GM19035 (cell line): Measurements from ENCODE around the gene MPP4.

Source experiments
- ATAC-seq: cut with Tn5 transposase; IDR thresholded peaks from one replicate; pipeline ENCODE4 v1.9.1; 2021; ENCODE audit not compliant: unreplicated experiment

Gene MPP4, protein sequence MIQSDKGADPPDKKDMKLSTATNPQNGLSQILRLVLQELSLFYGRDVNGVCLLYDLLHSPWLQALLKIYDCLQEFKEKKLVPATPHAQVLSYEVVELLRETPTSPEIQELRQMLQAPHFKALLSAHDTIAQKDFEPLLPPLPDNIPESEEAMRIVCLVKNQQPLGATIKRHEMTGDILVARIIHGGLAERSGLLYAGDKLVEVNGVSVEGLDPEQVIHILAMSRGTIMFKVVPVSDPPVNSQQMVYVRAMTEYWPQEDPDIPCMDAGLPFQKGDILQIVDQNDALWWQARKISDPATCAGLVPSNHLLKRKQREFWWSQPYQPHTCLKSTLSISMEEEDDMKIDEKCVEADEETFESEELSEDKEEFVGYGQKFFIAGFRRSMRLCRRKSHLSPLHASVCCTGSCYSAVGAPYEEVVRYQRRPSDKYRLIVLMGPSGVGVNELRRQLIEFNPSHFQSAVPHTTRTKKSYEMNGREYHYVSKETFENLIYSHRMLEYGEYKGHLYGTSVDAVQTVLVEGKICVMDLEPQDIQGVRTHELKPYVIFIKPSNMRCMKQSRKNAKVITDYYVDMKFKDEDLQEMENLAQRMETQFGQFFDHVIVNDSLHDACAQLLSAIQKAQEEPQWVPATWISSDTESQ

DNA sequence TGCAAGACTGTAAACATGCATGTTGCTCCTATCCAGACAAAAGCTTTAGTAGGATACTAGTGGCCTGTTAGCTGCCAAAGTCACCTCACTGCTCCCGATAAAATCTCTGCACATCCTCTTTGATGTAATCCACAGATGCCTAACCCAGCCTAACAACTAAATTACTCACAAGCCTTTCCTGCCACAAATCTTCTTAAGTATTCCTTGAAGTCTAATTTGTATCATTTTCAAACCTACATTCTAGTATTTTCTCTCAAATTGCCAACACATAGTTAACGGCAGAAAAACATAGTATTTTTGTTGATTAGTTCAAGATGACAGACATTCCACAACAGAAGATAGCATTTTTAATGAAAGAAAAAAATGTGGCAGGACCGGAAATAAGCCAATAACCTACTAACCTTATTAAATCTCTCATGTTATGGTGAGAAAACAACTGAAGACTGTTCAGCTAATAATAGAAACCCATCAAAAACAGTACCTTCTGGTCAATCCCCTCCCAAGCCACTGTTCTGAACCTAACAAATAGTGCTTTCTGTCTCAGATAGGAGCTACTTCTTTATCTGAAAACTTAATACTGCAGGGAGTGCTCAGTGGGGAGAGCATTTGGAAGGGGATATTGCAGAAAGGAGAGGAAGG lies at the start of gene MPP4:
Gene MPP4 (minus strand): TSS at position 57 of the 639 bp plus-strand sequence. CDS start 4,690 bp downstream, outside the sequence.
- no peak for ATAC-seq

DNA sequence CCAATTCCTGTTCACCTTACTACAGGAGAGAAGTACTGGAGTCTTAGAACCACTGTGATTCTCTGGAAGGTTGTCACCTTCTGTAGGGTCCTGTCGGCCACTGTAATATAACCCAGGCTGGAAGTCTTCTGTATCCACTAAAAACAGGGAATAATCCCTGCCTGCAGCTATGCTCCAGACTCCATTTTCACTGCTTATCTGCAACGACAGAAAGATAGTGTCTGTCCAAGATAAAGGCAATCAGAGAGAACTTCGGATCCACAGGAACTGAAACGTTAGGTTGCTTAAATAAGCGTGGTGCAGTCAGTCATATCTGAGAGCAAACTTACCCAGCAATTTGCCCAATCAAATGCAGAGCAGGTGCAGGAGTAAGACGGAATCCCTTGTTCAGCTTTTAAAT lies 48.1 kb upstream of the MPP4 start:
- no peak for ATAC-seq

DNA sequence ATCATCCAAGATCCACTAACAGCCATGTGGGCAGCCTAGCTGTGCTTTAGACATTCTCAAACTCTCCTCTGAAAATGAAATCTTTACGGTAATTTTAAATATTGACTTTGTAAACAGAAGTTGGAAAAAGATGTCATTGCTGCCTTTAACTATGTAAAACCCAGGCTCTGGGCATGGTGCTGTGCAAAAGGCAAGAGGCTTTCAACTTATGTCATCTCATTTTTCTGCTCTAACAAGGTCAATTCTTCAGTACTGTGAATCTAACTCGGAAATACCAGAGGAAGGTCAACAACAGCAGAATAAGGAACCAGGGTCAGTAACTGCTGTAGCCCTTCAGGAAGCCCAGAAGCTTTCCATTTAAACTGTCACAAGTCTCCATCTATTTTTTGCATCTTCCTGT lies 37.0 kb upstream of the MPP4 start:
- no peak for ATAC-seq

DNA sequence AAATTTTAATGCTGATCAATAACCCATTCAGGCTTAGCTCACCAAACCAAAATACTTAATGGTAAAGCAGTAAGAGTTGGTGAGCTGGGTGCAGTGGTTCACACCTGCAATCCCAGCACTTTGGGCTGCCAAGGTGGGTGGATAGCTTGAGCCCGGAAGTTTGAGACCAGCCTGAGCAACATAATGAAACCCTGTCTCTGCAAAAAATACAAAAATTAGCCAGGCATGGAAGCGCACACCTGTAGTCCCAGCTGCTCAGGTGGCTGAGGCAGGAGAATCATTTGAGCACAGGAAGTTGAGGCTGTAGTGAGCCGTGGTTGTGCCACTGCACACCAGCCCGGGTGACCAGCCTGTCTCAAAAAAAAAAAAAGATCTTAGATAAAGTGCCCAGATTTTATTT lies 35.7 kb upstream of the MPP4 start:
- ATAC-seq, result no peak

DNA sequence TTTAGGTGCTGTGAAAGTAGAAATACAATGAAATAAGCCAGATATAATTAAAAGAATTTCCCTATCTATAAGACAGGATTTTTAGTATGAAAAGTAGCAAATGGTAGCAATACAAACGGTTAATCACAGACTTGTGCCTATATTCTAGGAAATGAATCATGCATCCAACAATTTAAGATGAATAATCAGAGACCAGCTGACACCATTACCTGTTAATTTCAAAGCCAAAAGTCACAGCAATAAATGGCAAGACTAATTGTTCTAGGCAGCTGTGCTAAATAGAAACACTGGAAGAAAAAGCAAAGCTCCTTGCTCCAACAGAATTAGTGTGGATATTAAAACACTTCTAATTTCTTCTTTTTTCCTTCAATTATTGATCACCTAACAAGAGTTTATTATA lies 35.1 kb upstream of the MPP4 start:
- no peak for ATAC-seq

DNA sequence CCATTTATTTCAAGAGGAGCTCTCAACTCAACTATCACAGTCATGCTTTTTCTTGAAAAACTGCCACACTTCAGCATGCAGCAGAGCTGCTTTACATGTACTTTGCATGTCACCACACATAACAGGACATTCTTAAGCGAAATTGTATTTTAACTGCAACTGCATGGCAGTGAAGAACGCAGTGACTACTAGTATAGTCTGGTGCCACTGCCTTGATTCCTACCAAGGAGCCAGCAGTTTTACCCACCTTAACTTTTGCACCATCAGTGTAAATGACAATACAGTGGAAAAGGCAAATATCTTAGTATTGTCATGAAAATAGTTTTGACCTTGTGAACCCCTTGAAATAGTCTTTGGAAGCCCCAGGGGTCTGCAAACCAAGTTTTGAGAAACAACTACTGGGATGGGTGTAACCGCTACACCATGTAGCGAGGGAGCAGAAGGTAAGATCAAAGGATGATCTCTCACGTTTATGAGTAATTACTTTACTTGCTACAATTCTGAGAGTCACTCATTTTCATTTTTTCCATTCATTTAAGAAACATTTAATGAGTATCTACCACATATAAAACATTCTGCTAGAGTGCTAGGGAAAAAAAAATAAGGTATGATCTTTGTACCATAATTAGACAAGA lies 32.3 kb upstream of the MPP4 start:
- no peak for ATAC-seq

DNA sequence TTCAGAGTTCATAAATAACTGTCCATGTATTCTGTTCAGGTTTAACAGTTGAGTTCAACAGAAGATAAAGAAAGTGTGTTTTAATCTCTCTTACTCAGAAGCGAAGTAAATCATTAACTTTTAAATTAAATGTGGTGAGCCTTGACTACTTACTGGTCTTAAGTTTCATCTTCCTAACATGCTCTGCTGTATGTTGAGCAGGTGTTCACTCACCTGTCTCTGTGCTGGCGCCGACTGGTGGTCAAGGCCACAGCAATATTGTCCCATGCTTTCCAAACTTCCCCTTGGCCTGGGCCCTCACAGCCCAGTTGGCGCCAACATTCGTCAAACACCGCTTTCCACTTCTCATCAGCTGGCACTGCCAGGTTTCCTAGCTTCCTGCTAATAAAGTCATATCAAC lies 17.0 kb upstream of the MPP4 start:
- ATAC-seq, result no peak

DNA sequence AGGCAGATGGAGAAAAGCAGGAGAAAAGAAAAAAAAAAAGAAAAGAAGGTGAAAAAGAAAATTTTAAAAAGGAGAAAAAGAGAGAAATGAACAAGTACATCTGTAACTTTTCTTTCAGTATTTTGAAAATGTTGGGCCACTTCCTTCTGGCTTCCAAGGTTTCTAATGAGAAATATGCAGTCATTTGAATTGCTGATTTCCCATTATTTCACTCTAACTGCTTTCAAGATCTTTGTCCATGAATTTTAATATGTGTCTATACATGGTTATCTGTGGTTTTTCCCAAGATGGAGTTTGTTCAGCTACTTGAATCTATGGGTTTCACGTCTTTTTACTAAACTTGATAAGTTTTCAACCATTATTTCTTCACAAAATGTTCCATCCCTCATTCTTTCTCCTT lies 14.3 kb upstream of the MPP4 start:
- ATAC-seq, result no peak

DNA sequence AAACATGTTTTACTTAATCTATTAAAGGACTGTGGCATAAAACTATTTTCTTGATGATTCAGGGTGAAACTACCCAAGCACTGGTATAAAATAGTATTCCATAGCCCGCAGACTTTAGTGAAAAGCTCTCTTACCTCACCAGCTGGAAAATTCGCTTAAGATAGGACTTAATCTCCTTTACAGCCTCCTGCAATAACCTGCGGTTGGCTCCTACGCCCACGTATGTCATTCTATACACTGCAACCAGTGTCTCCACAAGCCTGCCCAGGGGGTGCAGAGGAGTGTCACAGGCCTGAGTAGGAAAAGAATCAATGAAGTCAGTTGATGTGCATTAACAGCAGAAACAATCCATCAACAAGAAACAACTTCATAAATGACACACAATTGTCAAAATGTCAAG lies 11.3 kb upstream of the MPP4 start:
- ATAC-seq, result no peak

DNA sequence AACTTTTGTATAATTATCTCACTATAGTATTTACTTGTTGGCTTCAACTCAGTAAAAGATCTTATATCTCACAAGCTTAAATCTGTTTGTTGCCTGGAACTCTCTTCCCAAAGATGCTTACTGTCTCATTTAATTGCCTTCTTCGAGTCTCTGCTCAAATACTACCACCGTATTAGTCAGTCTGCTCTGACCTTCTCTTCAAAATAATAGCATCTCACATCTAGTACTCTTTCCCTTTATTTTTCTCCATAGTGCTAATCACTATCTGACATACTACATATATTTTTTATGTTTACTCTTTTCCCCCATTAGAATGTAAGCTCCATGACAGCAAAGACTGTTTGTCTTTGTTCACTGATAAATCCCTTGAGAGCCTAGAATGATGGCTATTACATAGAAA lies 10.6 kb upstream of the MPP4 start:
- no peak for ATAC-seq

DNA sequence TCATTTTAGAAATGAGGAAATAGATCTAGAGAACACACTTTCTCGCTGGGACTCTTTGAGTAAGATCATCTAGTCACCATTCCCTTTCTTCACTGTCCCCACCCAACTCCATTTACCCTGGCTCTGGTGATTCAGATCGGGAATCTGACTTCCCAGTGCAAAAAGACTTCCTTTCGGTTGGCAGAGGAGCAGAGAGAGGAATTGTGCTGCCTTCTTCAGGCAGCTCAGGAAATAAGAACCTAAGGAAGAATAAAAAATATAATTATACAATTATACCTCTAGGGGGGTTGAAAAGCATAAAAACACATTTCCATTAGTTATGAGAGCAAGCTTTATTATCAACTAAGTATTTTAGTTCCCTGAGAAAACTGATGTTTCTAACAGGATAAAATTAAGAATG lies 9.3 kb upstream of the MPP4 start:
- ATAC-seq, result no peak

DNA sequence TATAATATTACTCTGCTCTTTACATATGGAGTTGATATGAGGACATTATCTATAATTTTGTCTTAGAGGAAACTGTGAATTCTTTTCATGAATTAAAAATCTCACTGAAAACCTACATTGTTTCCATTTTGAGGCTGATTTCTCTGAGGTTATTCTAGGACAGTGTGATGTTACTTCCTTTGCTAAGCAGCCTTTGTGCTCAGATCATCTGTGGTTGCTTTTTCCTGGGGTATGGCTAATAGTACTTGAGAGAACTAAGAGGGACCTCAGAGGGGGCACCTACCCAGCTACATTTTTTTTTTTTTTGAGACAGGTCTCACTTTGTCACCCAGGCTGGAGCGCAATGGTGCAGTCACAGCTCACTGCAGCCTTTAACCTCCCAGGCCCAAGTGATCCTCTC lies 8.7 kb upstream of the MPP4 start:
- no peak for ATAC-seq

DNA sequence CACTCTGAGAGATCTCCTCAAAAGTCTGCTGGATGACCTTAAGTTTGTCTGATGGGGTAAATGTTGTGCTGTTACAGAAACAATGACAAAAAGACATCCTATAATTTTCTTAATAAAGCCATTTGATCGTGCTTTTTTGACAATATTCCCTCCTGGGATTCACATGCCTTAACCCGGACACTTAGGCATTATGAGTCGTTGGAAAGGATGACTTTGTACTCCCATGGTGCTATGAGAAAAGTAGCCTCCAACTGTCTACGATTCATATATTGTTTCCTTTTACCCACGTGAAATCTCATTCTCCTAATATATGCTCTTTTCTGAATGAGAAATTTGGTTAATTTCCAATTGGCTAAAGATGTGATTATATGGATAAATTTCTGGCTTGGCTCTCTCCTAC lies 6.1 kb upstream of the MPP4 start:
- ATAC-seq, result no peak

DNA sequence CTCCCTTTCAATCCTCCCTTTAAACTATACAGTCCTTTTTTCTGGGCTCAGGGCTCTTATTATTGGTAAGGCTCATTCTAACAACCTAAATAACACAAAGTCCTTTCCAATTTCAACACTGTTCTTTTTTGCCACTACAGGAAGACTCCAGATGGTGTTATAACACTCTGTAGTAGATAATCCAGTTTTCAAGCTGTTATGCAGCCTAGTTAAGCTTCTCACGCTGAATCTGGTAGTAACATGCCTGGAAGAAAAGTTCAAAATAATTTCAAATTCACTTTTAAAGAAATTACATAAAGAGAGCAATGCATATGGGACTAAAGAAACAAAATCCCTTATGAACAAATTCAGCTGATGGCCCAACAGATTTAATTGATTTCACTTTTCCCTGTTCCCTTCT lies 3.2 kb upstream of the MPP4 start:
- ATAC-seq, result no peak

DNA sequence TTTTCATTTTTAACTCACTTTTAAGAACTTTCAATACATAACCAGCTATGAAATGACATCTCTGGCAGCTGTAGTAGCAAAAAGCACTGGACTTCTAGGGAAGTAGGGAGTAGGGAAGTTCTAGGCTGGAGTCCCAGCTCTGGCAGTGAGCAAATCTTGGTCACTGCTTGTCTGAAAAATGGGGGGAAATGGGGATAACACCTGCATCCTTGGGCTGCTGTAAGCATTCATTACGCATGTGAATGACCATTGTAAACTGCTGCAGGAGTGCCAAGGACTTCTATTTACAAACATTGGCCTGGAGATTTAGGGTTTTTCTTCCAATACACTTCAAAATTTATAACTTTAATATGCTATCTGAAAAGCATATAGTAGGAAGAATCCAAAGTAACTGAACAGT lies 972 bp upstream of the MPP4 start:
- no peak for ATAC-seq

DNA sequence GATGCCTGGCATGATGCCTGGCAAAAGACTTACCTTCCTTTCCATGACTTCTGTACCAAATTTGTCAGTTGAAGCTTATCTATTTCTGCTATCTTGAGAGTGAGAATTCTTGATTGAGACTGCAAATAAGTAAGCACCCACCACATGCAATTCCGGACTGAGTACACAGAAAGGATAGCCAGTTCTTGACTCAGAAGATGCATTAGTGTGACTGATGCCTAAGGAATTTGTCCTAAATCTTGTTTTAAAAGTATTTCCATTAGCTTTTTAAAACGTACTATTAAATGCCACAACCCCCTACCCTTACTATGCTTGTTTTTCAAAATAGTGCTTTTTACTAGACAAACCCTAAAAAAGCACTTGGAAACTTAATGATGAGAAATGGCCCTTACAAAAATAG lies 545 bp downstream of the MPP4 start:
- no peak for ATAC-seq

DNA sequence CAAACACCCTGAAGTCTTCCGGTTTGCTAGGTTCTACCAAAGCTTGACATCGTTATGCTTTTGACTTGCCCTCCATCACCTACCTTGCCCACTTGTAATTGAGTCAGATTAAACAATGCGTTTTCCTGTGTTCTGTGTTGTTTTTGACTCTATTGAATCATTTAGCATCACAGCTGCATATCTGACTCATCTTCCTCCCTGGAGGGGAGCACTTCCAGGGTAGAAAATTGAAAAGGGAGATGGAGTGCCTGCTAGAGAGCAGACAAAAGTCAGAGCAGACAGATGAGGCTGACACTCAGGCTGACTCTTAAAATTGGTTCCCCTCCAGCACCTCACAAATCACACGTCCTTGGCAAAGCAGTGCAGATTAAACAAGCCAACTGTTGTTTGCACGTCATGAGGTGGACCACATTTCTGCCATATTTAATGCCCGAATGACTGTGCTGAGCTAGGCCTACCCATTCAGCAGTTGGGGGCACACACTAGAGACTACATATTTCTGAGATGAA lies 2.2 kb downstream of the MPP4 start:
- no peak for ATAC-seq

DNA sequence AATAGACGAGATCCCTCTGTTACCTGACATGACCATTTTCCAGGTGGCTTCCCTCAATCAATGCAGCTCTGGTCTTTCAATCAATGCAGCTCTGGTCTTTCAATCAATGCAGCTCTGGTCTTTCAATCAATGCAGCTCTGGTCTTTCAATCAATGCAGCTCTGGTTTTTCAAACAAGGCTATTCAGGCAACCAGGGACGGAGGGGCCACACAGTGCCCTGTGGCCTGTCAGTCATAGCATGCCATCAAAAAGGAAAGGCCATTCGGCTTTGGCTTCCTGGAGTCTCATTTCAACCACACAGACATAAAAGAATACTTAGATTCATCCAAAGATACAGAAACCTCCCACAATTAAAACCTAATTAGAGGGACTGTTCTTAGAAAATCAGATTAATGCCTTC lies 13.3 kb downstream of the MPP4 start:
- ATAC-seq, result no peak

DNA sequence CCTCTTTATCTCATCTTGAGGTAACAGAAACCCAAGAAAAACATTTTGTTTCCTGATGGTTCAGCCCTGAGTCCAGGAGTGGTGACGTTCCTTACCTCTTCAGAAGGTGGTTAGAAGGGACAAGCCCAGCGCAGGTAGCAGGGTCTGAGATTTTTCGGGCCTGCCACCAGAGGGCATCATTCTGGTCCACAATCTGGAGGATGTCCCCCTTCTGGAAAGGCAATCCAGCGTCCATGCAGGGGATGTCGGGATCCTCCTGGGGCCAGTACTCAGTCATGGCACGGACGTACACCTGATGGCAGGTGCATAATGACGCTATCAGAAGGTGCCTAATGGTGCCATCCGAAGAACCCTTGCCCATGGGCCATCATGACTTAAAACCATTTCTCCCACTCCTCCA lies 17.7 kb downstream of the MPP4 start:
- ATAC-seq, result no peak

DNA sequence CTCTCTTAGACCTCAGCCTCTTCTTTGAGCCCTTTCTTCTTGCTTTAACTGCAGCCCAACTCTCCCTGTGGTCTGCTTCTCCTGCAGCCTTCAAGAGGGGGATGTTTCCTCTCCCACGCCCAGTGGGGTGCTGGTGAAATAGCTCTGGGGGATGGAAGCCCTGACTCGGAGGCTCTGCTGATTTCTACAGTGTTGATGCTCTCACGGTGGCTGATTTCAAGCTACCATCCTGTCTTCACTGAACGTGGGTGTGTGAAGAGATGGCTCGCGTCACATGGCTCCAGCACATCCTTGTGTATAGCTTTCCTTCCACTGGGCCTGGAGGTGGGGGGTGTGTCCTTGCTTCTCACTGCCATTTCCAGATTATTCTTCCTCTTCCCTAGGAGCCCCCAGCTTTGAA lies 20.0 kb downstream of the MPP4 start:
- no peak for ATAC-seq

DNA sequence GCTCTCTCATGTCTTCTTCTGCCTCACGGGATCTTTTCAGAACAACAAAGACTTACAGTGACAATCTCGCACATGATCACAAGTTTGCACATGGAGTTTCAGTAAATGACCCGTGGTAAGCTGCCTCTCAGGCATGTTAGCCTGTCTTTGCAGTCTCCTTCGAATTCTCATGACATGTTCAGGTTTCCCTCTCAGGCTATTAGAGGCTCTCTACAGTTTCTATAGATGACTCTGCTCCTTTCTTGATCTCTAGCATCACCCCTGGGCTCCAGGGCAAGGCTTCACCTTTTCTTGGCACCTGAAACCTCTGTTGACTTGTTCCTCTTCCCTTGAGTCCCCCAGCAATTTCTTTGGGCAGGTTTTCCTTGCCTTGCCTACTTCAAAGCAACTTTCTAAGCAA lies 23.0 kb downstream of the MPP4 start:
- no peak for ATAC-seq

DNA sequence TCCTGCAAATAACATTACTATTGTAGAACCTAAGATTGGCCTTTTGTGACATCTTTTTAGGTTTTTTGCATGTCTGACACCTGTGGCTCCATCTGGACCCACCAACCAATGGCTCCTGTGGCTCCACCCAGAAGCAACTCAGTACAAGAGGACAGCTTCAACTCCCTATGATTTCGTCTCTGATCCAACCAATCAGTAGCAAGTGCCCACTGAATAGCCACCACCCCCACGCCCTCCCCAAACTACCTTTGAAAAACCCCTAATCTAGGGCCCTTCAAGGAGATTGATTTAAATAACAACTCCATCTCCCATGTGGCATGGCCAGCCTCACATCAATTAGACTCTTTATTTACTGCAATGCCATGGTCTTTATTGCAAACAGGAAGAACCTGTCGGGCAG lies 23.6 kb downstream of the MPP4 start:
- ATAC-seq, result no peak
